Measurements from ENCODE around the gene GGCT. TPM values are rescaled to one million over a fixed set of nuclear protein-coding genes. Genes with fewer than 3 reads are reported as not detected.
"Not testable (repeated sequence)": the region's sequence is repeated elsewhere in the genome, so short reads cannot be mapped to it uniquely, and the experiment has no call there.

GGCT gene
- total RNA-seq, 1 experiment from 2014 or later = 62.6 TPM

DNA sequence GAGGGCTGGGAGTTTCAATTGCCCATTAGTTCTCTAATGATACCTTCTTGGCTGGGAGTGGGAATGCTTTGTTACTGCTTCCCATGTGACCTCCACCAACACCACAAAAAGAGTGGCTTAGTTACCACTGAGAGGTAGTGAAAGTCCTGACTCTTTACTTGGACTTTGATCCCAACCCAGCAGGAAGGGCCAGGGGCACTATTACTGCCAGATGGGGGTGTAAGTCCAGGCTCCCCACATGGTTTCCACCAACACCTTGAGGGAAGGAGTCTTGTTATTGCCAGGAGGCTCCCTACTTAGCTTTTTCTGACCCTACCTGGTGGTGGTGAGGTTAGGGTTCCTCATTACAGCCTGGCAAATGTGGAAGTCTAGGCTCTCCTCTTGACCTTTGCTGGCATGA lies 11.4 kb downstream of the GGCT start:
- DNase-seq (ENCODE audit: low read depth) = no peak
- in situ Hi-C loops (cut with HindIII; ENCODE audit: low pct_unique_long_range_greater_than_20kb, low sequenced_read_pairs) = no loop called here

- in situ Hi-C loops (cut with HindIII; ENCODE audit: low pct_unique_long_range_greater_than_20kb, low sequenced_read_pairs) = no loop called here
- no peak for DNase-seq (ENCODE audit: low read depth)
These were observed 13.2 kb downstream of the GGCT start for GRCh38 chr7:30491417-30491816.

DNA sequence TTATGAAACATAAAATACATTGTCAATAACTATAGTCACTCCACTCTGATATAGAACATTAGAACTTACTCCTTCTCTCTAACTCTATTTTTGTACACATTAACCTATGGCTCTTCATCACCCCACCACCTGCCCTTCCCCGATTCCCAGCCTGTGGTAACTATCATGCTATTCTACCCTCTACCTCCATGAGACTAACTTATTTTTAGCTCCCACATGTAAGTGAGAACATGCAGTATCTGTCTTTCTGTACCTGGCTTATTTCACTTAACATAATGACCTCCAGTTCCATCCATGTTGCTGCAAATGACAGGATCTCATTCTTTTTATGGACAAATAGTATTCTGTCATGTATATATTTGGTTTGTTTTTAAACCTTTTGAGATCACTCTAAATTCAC lies 17.3 kb downstream of the GGCT start:
- DNase-seq (ENCODE audit: low read depth) = no peak
- in situ Hi-C loops (cut with HindIII; ENCODE audit: low pct_unique_long_range_greater_than_20kb, low sequenced_read_pairs) = no loop called here

DNA sequence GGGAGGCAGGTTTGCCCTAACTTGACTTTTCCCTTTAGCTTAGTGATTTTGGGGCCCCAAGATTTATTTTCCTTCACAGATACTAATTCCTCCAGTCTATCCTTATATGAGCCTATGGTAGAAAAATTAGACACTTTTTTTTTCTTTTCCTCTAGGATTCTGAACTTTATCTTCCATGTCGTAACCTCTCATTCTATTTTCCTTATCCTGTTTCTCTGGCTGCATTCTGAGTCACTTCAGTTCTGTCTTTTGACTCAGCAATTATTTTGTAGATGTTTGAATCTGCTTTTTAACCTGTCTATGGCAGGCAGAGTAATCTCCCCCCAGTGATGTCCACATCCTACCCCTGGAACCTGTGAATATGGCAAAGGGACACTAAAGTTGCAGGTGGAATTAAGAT lies 19.0 kb downstream of the GGCT start:
- in situ Hi-C loops (cut with HindIII; ENCODE audit: low pct_unique_long_range_greater_than_20kb, low sequenced_read_pairs) = no loop called here
- no peak for DNase-seq (ENCODE audit: low read depth)

- DNase-seq (ENCODE audit: low read depth); in situ Hi-C loops (cut with HindIII; ENCODE audit: low pct_unique_long_range_greater_than_20kb, low sequenced_read_pairs): not testable (repeated sequence)
These were observed 23.2 kb downstream of the GGCT start for GRCh38 chr7:30481416-30481815.

DNA sequence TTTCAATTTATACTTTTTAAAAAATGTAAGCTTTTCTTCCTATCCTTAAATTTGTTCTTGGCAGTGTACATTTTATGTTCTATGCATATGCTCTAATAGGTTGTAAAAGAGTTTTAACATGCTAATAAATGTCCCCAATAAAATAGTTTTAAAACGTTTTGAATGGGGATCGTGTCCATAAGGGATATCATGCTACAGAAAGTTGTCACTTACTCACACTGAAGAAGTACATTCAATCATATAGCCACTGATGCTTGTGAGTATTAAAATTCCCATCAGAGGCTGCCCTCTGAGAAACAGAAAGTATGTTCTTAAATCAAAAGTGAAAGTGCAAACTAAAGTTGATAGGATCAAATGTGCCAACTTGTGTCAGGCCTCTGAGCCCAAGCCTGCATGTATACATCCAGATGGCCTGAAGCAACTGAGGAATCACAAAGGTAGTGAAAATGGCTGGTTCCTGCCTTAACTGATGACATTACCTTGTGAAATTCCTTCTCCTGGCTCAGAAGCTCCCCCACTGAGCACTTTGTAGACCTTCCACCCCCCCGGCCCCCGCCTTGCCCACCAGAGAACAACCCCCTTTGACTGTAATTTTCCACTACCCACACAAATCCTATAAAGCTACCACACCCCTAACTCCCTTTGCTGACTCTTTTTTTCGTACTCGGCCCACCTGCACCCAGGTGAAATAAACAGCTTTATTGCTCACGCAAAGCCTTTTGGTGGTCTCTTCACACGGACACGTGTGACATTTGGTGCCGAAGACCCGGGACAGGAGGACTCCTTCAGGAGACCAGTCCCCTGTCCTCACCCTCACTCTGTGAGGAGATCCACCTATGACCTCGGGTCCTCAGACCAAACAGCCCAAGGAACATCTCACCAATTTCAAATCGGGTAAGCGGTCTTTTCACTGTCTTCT lies 25.2 kb downstream of the GGCT start:
- in situ Hi-C loops (cut with HindIII; ENCODE audit: low pct_unique_long_range_greater_than_20kb, low sequenced_read_pairs) = no loop called here
- peak; percentile 12 for DNase-seq (ENCODE audit: low read depth)

- peak; percentile 84 for DNase-seq (ENCODE audit: low read depth)
- in situ Hi-C loops (cut with HindIII; ENCODE audit: low pct_unique_long_range_greater_than_20kb, low sequenced_read_pairs) = no loop called here
These were observed 26.1 kb downstream of the GGCT start, which contains the start of gene NOD1 for GRCh38 chr7:30478349-30479201. TSS of gene NOD1 (minus strand) at chr7:30478784. CDS start at chr7:30456921, 21,863 bp downstream.

- no peak for DNase-seq (ENCODE audit: low read depth)
- in situ Hi-C loops (cut with HindIII; ENCODE audit: low pct_unique_long_range_greater_than_20kb, low sequenced_read_pairs) = no loop called here
These were observed 28.0 kb downstream of the GGCT start for GRCh38 chr7:30476459-30477145.

DNA sequence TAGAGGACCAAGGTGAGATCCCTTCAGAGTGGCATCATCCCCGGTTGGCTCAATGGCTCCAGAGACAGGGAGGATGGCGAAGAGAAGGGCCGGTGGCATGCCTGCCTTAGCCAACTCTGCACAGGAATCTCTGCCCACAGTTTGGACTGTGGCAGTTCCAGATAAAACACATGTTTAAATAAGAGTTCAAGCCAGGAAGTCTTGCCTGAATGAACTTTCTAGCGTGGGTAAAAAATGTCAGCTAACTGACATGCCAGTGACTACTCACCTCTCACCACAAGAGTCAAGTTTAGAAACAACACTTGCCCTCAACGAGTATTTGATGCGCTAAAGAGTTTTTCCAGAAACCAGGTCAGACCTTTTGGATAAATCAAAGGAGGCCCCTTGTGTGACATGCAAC lies 29.0 kb downstream of the GGCT start:
- in situ Hi-C loops (cut with HindIII; ENCODE audit: low pct_unique_long_range_greater_than_20kb, low sequenced_read_pairs) = no loop called here

GRCh38 chr7:30474893-30475292 lies 29.7 kb downstream of the GGCT start:
- in situ Hi-C loops (cut with HindIII; ENCODE audit: low pct_unique_long_range_greater_than_20kb, low sequenced_read_pairs) = no loop called here
- no peak for DNase-seq (ENCODE audit: low read depth)

More for the DNA sequence above, 29.0 kb downstream of the GGCT start:
- no peak for DNase-seq (ENCODE audit: low read depth)

GRCh38 chr7:30474485-30474884 lies 30.1 kb downstream of the GGCT start:
- no peak for DNase-seq (ENCODE audit: low read depth)
- in situ Hi-C loops (cut with HindIII; ENCODE audit: low pct_unique_long_range_greater_than_20kb, low sequenced_read_pairs) = no loop called here

DNA sequence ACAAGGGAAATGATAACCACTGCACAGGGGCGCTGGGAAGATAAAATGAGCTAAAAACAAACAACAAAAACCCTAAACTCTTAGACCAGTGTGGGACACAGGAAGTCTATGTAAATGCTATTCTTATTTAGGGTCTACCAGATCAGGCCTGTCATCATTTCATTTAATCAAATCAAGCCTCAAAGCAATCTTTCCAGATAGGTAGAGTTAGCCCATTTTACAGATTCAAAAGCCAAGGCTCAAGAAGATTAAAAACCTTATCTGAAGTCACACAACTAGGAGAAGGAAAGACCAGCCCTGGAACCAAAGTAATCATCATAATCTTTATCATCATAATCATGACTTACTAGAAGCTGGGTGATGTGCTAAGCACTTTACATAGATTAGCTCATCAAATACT lies 30.7 kb downstream of the GGCT start:
- in situ Hi-C loops (cut with HindIII; ENCODE audit: low pct_unique_long_range_greater_than_20kb, low sequenced_read_pairs) = no loop called here
- DNase-seq (ENCODE audit: low read depth) = no peak

GRCh38 chr7:30472784-30473775 lies 31.5 kb downstream of the GGCT start:
- in situ Hi-C loops (cut with HindIII; ENCODE audit: low pct_unique_long_range_greater_than_20kb, low sequenced_read_pairs) = no loop called here
- no peak for DNase-seq (ENCODE audit: low read depth)

DNA sequence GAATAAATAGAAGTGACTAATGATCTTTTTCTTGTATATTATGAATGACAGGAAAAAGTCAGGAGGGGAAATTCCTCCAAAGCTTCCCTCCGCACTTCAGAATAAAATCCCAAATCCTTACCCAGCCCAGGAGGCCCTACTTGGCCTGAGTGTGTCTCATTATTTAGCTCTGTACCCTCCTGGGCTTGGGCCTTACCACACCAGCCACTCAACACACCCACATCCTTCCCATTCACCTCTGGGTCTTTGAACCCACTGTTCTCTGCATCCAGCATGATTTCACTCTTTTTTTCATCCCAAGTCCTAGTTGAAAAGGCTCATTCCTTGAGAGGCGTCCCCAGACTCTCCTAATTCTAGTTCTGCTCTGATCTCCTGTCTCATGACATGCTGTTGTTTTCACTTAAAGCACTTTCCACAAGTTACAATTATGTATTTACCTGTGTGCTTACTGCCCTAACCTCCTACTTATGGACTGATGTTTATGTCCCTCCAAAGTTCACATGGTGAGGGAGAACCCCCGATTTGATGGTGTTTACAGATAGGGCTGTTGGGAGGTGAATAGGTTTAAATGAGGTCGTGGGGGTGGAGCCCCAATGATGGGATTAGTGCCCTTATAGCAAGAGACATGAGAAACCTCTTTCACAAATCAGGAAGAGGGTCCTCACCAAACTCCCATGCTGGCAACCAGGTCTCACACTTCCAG lies 32.4 kb downstream of the GGCT start:
- in situ Hi-C loops (cut with HindIII; ENCODE audit: low pct_unique_long_range_greater_than_20kb, low sequenced_read_pairs) = no loop called here
- DNase-seq (ENCODE audit: low read depth) = no peak

GRCh38 chr7:30471205-30471604 lies 33.4 kb downstream of the GGCT start:
- in situ Hi-C loops (cut with HindIII; ENCODE audit: low pct_unique_long_range_greater_than_20kb, low sequenced_read_pairs) = no loop called here
- no peak for DNase-seq (ENCODE audit: low read depth)

- in situ Hi-C loops (cut with HindIII; ENCODE audit: low pct_unique_long_range_greater_than_20kb, low sequenced_read_pairs) = no loop called here
- DNase-seq (ENCODE audit: low read depth) = no peak
These were observed 33.9 kb downstream of the GGCT start for GRCh38 chr7:30470771-30471170.

GRCh38 chr7:30470163-30470770 lies 34.4 kb downstream of the GGCT start:
- in situ Hi-C loops (cut with HindIII; ENCODE audit: low pct_unique_long_range_greater_than_20kb, low sequenced_read_pairs) = no loop called here

More at GRCh38 chr7:30470163-30470770, 34.4 kb downstream of the GGCT start:
- no peak for DNase-seq (ENCODE audit: low read depth)
